GM19099 (cell line): Measurements from ENCODE around the gene SEPTIN12.
A peak's percentile ranks its signal among the peaks of the same experiment; 100 is the strongest.

ENCODE experiments used
- POLR2A ChIP-seq: IDR thresholded peaks from 3 replicates; pipeline ENCODE4 v1.6.1; 2011; ENCODE audit warnings: low read depth; ENCODE audit not compliant: insufficient read length; ENCODE audit errors: extremely low read depth

Gene SEPTIN12

GRCh38 chr16:4811773-4812172, 23.6 kb upstream of the SEPTIN12 start:
- no peak for TF ChIP-seq POLR2A

GRCh38 chr16:4811242-4811641, 23.1 kb upstream of the SEPTIN12 start:
- TF ChIP-seq POLR2A, result no peak

GRCh38 chr16:4806280-4806679, 18.1 kb upstream of the SEPTIN12 start:
- no peak for TF ChIP-seq POLR2A

DNA sequence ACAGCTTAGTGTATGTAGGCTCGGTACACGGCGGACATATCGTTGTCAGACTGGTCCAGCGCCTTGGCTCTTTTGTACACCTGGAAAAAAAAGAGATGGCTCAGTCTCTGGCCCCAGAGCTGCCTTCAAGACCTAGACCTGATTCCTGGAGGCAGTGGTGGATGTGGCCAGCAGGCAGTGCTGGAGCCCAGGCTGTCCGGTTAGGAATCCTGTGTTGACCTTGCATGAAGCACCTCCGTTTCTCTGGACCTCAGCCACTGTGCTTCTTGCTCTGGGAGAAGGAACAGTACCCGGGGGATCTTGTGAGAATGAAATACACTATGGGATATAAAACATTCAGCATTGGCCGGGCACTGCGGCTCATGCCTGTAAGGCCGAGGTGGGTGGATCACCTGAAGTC, 17.1 kb upstream of the SEPTIN12 start:
- no peak for TF ChIP-seq POLR2A

DNA sequence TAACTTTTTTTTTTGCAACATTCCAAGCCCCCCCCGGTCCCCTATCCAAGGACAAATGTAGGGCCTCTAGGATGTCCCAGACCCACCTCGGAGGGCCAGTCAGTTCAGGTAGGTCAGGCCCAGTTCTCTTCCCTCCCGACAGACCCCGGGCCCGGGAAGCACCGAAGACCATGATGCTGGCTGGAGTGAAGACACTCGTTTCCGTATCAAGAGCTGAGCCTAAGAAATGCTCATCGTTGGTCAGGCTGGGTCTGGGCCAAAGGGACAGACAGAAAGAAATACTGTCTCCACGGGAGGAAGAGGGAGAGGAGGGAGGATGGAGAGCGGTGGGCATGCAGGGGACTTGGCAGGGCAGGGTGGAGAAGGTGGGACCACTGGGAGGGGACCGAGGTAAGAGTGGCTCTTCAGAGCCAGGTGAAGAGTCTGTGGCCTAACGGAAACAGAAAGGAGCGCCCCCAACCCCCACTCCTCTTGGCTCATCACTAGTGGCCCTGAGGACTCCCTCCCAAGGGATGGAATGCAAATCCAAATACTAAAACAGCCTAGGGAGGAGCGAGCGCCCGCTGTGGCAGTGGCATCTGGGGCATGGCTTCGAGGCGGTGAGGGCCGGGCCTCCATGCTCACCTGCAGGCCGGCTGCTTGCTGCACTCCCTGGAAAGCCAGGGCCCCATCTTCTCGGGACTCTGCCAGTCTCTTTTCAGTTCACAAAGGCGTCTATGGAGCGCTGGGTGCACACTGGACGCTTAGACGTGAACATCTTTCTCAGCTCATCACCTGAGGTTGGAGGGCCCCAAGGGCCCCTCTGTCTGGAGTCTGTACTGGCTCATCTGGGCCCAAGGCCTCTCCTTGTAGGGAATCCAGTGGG, 16.0 kb upstream of the SEPTIN12 start:
- TF ChIP-seq POLR2A, result no peak

DNA sequence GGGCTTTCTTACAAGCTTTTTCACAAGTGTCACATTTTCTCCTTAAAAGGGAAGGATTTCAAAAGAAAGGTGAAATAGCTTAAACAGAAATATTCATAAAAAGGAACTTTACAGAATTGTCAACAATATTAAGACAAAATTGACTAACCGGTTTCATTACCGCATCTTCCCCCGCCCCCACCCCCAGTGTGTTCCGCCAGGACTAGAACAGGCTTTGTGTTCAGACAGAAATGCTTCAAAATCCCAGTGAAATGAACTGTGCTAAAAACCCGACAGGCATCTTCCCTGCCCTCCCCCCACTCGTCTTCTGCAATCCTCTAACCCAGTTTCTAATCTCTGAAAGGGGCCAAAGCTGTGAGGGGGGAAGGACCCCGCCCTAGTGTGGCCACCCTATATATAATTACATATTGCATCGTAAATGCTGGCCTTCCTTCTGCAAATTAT, 15.3 kb upstream of the SEPTIN12 start:
- TF ChIP-seq POLR2A, result no peak

DNA sequence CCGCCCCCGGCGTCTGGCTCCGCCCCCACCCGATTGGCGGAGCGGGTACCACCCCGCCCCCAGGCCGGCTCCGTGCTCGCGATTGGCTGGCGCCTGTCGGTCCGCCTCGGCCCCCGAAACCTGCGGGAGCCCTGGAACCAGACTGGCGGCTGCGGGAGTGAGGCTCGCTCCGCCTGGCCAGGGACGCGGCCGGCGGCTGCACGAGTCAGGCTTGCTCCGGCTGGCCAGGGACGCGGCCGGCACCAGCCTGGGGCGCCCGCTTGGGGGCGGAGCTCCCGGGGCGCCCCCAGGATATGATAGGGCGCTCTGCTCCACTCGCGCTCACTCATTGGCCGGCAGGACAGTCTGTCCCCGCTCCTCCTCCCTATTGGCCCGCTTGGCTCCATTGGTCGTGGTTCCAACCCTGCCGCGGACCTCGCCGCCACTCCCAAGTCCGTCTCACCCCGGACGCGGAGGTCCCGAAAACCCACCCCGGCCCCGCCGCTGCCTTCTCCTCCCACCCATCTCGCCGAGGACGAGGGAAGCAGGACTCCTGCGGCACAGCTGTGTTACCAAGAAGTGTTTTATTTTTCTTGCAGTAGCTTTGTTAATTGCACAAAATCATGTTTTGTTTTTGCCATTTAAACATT, 14.6 kb upstream of the SEPTIN12 start:
- TF ChIP-seq POLR2A, result no peak

GRCh38 chr16:4801962-4802658, 14.0 kb upstream of the SEPTIN12 start, which contains the start of gene ROGDI:
TSS of gene ROGDI (minus strand) at chr16:4802633. CDS start at chr16:4802571, 62 bp downstream.
- peak; percentile 45 for TF ChIP-seq POLR2A

GRCh38 chr16:4801051-4801961, 13.2 kb upstream of the SEPTIN12 start:
- TF ChIP-seq POLR2A, result no peak

DNA sequence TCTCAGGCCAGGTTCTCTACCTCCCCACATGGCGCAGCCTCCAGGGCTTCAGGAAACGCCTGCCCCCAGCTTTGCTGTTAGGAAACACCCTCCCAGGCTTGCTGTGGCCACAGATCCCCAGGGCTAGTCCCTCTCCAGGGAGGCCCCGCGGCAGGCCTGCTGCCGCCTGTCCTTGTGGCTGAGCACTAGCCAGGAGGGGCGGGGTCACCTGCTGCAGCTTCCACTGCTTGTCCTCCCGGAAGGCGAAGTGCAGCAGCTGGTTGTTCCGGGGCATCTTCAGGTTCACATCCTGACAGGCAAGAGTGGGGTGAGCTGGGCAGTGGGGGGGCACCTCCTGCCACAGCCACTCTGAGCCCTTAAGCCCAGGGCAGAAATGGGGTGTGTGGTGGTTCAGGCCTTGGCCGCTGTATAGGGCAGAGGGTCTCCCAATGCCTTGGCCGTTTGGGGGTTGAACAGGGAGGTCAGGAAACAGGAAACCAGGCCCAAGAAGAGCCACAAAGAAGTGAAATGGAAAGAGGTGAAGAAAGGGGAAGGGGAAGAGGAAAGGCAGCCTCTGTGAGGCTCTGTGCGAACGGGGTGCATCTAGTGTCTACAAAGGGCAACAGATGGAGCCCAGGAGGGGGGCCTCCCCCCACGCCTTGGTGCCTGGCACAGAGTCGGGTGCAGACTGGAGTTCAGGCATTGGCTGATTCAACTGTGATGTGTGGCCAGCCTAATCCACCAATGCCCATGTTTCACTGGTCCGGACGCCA, 12.3 kb upstream of the SEPTIN12 start:
- peak; percentile 51 for TF ChIP-seq POLR2A

DNA sequence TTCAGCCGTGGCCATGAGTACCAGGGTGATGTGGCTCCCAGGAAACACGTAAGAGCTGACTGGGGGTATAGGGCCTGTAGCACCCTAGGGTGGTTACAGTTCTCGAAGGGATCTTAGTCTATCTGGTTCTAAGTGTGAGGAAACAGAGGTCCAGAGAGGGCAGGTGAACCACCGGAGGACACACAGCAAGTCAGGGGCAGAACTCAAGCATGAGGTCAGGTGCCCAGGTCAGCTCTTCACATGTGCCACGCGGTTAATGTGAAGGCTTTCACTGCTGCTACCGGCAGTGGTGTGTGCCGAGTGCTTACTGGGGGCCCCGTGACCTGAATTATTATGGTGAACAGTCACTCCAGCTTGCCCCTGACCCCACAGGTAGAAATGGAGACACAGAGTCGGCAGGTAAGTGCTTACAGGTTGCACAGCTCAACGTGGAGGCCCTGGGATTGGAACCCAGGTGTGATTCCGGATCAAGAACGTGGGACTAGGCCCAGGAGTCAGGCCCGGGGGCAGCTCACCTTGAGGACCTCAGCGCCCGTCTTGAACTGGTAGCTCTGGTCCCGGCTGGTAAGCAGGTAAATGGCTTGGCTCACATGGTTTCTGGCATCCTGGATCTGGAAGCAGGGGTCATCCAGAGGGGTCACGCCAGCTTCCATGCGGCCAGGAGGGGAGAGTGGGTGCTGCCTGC, 11.2 kb upstream of the SEPTIN12 start:
- TF ChIP-seq POLR2A, result no peak

DNA sequence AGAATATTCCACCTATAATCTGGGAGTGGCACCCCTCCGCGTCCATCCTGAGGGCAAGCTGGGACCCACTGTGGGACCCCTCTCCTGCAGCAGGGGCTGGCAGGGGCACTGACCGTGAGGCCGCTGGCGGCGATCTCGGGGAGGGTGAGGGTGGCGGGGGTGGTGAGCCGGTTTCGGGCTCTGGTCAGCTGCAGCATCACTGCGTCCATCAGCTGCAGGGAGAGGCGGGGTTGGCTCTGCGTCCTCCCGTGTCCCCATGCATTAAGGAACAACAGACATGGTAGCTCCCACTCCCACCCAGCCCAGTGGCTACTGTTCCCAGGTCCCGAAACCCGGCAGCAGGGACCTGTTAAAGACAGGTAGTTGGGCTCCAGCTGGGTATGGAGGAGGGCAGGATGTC, 10.3 kb upstream of the SEPTIN12 start:
- TF ChIP-seq POLR2A, result no peak

DNA sequence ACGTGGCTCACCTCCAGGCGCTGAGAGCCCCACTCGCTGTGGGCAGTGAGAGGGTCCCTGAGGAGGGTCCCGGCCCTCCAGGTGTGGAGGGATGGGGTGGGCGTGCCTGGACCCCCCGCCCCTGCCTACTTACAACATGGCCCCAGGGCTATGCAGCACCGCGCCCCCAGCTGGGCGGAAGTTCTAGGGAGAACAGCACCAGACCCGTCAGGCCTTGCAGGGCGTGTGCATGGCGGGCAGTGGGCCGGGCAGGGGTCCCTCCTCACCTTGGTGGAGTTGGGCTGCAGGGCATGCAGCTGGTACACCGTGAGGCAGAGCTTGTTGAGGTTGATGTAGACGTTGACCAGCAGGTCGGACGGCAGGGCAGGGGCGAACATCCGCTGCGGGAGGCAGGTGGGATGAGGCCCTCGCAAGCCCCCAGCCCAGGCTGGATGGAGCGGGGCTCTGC, 9.7 kb upstream of the SEPTIN12 start:
- no peak for TF ChIP-seq POLR2A
